Activated gamma-delta T cell treated with anti-CD3 and anti-CD28 coated beads, Interleukin-2, amount 50 U/mL, for 16 hours (primary cell): ENCODE measurements around the gene FAM184B.
A peak's percentile ranks its signal among the peaks of the same experiment; 100 is the strongest.

Source experiments
- DNase-seq: peaks from one replicate; pipeline ENCODE4 v3.0.0-alpha.2; 2020; ENCODE audit warnings: low read depth

FAM184B gene

DNA sequence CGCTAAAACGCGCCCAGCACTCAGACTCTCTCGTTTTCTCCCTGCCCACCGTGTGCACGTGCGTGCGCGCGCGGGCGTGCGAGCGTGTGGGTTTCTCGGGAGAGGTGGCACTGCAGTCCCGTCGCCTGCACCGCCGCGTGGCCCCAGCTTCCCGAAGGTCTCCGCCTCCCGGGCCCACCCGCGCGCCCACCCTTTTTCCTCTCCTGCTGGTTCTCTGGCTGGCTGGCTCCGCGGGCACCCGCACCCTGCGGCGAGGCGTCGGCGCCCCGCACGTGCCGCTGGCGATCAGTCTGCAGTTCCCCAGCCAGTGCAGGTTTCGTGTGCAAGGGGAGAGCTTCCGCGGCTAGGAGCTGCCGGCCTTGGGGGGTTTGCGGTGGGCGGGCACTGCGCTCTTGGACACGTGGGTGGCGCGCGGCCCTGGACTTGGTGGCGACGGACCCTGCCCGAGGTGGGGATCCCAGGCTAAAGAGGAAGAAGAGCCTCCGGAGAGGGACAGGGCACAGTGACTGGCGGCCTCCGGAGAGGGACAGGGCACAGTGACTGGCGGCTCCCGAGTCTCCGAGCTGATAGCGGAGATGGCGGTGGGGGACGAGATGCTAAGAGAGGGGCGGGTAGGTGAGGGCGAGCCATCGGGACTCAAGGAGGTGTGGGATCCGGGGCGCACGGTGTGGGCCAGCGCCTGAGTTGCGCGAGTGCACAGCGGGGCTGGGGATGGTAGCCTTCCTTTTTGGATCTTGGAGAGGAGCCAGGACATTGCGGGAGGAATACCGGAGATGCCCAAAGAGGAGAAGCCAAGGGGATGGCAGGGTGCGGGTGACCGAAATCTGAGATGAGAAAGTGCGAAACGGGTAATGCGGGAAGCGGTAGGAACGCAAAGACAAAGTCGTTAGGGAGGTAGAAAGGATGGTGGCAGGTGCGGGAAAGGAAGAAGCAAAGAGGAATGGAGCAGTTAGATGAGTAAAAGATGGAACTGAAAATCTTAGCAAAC, at the start of gene FAM184B:
Gene FAM184B (minus strand): TSS at position 322 of the 988 bp plus-strand sequence. CDS start 322 bp downstream, outside the sequence.
- DNase-seq = no peak

DNA sequence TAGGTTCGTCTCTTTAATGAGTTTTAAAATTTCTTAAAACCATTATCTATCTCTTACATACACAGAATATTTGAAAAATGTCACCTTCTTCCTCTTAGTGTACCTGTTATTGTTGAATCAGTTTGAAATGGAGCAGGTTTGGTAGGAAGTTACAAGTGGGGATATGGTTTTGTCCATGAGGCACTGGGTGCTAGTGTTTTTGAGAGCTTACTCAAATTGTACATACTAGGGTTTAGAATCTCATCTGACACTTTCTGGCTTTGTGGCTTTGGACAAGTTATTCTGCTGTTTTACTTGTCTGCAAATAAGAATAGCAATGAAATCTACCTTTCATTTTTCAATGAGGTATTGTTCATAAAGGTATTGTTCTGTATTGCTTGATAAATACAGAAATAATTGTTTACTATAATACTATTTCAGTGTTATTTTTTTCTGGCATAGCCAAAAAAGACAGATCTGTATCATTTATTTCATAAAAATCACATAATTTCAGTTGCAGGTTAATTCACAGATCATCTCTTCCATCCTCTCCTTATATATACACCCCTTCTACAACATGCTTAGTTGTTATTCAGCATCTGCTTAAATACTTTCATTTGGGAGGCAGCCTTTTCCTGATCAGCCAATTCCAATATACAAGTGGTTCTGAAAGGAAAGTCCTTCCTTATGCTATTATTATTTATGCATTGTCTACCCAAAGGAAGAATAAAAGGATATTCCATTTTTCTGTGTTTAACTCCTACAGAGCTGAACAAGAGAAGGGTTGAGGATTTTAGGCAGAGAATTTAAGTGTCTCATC, 42.6 kb upstream of the FAM184B start:
- DNase-seq = no peak

DNA sequence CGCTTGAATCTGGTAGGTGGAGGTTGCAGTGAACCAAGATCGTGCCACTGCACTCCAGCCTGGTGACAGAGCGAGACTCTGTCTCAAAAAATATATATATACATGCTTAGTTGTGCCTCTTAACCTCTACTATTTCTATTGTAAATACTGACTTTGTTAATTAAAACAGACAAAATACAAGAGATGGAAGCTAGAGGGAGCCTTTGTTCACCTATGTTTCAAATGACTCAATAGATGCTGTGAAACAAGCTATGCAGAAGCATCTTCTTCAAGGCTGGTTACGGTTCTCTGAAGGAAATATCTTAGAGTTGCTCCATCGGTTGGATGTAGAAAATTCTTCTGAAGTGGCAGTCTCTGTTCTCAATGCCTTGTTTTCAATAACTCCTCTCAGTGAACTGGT, 35.6 kb upstream of the FAM184B start:
- no peak for DNase-seq

DNA sequence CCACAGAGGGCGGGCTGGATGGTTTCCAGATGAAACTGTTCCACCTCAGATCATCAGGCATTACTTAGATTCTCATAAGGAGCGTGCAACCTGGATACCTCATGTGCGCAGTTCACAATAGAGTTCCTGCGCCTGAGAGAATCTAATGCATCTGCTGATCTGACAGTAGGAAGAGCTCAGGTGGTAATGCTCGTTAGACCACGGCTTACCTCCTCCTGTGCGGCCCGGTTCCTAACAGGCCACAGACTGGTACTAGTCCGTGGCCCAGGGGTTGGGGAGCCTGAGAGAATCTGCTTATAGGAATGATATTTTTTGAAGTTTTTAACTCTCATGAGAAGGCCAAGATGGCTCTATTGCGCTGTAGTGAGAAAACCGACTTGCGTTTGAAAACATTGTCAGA, 34.7 kb upstream of the FAM184B start:
- DNase-seq = no peak

DNA sequence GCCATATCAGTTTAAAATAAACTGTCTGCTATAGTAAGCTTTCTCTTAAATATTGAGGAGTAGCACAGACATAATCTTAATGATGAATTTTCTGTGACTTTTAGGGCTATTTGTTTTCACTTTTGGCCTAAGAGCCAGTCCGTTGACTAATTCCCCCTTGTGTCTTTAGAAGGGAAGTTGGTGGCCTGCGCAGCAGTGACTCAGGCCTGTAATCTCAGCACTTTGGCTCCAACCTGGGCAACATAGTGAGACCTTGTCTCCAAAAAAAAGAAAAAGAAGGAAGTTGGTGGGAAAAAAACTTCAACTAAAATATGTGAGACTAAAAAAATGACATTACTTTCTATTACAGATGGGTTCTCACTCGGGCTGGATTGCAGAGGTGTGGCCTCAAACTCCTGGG, 32.7 kb upstream of the FAM184B start:
- no peak for DNase-seq

DNA sequence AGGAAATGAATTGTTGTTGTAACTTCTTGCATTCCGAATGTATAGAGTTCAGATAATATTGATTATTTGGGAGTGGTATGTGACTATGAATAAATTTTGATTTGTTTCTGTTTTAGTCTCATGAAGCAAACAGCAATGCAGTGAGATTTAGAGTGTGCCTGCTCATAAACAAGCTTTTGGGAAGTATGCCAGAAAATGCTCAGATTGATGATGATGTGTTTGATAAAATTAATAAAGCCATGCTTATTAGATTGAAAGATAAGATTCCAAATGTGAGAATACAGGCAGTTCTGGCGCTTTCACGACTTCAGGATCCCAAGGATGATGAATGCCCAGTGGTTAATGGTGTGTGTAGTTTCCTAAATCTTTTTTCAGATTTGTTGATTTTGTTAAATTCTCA, 31.4 kb upstream of the FAM184B start:
- no peak for DNase-seq

DNA sequence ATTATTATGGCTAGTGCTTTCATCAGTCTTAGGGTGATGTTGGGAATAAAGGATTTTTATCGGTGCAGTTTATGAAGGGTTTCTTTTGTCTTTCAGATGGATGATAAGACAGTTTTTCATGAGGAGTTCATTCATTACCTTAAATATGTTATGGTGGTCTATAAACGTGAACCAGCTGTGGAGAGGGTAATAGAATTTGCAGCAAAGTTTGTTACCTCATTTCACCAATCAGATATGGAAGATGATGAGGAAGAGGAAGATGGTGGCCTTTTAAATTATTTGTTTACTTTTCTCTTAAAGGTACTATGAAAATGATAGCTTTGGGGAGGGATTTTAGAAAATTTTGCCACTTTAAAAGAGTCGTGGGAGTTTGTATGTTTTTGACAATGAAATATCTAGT, 30.7 kb upstream of the FAM184B start:
- no peak for DNase-seq

DNA sequence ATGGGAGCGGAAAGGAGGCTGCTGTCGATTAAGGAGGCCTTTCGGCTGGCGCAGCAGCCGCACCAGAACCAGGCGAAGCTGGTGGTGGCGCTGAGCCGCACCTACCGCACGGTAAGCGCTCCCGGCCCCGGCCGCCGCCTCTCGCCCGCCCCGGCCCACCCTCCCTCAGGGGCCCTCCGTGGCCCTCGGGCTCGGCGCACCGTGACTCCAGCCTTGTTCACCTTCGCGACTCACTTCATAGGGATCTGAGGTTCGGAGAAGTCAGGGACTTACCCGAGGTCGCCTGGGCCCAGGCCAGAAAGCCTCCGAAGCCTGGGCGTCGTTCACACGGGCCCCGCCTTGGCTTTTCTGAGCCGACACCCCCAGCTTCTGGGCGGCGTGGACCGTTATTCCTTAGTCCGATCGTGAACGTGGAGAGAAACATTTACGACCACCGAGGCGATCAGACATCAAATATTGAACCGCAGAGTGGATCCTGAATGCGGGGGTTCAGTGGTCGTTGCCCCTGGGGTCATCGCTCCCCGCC, 29.7 kb upstream of the FAM184B start:
- DNase-seq = no peak

DNA sequence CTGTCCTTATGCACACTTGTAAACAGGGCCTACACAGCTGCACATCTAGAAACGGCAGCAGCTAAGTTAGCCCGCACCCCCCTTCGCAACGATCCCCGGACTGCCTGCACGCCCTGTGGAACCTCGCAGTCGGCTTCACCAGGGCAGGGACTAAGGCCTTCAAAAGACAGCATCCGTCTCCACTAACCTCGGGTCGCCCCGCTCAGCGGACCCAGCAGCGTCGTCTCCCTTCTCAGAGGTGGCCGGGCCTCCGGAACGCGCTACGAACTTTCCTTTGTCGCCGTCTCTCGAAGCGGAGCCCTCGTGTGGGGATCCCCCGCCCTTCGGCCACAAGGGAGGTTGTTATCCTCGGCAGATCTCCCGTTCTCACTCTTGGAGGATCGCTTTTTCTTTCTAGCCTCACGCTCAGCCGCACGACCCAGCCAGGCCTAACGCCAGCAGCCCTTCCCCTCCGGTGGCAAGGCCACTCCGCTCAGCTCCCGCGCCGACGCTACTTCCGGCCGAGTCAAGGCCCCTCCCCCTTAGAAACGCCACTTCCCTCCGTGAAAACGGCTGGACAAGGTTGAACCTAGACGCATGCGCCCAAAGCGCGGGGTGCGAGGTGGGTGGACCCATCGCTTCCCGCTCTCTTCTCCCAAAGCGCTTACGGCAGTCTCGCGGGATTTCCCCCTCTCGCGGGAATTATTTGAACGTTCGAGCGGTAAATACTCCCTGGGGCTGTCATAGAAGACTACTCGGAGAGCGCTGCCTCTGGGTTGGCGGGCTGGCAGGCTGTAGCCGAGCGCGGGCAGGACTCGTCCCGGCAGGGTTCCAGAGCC, 29.0 kb upstream of the FAM184B start, which contains the start of the genes DCAF16 and NCAPG:
Gene DCAF16 (minus strand): TSS at position 498 of the 818 bp plus-strand sequence. CDS start 6,616 bp downstream, outside the sequence.
Gene NCAPG (plus strand): TSS at position 720 of the 818 bp plus-strand sequence. CDS start 99 bp downstream, outside the sequence.
- peak; percentile 99 for DNase-seq

DNA sequence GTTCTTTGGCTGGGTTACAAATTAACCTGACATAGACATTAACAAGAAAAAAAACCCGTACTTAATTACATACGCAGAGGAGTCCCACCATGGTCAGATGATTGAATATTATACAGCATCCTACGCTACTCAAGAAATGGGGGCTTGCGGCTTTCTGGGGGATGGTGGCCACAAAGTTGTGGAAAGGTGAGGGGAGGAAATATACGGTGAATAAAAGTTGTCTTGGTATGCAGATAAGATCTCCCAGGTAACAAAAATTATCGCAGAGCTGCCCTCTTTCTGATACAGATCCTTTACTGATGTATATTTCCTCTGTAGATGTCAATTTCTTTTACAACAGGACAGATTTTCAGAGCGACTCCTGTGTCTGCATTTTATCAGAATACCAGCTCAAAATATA, 28.2 kb upstream of the FAM184B start:
- DNase-seq = no peak

DNA sequence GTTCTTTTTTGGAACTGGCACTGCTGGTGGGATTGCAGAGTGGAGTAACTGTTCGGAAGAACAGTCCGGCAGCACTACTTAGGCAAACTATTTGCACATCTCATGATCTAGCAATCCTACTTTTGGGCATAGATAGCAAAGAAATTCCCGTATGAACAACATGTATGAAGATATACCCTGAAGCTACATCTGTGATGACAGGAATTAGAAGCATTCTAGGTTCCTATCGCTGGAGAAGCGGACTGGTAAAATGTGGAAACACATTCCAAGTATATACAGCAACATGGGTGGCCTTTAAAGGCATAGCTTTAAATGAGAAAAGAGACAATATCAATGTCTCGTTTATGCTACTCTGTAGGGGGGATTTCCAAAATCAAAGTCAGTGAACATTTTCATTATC, 26.0 kb upstream of the FAM184B start:
- no peak for DNase-seq

DNA sequence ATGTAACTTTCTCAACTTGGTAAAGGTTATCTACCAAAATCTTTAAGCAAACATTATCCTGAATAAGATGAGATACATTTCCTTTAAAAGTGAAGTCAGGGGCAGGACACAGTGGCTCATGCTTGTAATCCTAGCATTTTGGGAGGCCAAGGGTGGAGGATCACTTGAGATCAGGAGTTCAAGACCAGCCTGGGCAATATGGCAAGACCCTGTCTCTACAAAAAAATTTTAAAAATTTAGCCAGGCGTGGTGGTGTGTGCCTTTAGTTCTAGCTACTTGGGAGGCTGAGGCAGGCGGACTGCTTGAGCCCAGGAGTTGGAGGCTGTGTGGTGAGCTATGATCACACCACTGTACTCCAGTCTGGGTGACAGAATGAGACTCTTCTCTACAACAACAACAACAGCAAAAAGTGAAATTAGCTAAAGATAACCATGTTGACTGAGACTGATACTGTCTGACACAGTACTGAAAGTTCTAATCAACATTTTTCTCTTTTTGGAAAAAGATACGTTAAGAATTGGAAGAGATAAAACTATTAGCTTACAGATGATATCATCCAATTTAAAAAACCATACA, 24.2 kb upstream of the FAM184B start:
- no peak for DNase-seq

DNA sequence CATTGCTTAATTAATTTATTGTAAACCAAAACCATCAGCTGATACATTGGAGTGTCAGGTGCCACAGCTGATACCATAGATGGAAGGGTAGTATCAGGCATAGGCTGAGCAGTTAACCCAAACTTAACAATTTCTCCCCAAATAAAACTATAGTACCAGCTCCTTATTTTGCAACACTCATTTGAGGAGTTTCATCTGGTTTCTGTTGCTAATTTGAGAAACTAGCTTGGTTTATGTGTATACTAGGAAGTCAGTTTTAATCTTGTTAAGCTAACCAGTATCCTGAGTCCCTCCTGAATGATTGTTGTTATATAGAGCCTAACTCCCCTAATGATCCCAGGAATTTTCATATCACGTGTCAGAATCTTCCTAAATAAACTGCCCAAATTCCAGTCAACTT, 16.4 kb upstream of the FAM184B start:
- no peak for DNase-seq

DNA sequence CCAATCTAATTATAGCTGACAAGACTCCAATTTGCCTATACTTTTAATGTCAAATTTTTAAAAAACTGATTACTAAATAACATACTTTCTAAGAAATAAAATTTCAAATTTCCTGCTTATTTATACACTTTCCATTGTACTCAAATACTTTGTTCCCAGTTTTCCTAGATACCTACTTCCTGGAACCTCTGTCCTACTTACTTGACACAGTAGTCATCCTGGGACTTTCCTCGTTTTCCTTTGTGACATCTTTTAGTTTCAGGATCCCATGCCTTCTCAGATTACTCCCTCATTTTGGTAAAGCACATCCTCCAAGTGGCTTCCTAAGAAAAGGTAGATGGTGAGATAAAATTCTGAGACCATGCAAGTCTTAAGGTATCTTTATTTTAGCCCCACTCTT, 13.3 kb upstream of the FAM184B start:
- DNase-seq = no peak

DNA sequence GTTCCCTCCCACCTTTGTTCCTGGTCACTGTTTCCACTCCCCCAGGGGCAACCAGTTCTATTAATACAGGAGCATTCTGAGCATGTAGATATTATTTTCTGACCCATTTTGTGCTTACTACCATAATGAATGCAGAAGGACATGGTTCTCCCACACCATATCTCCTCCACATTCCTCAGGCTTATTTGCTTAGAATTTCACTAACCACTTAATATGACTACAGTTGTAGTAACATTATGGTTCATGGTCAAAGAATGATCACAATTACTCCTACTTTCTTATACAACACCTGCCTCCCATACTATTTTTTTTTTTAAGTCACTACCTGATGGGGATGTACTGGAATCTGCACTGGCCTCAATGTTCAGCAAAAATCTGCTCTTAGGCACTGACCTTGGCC, 7.5 kb upstream of the FAM184B start:
- no peak for DNase-seq

DNA sequence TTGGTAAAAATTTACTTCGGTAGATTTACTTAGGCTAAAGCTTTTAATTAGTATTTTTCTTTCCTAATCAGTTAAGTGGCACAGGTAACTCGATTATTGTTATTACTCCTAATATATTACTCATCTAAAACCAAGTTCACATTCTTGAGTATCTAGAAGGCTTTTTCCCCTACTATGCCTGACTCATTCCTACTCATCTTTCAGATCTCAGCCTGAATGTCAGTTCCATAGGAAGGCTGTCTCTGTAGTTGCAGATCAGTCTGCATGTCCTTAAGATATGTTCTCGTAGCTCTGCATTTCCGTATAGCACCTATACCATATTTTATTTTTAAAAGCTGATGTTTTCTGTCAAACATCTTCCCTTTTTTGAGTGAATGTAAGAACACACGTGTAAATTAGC, 5.9 kb upstream of the FAM184B start:
- DNase-seq = no peak

DNA sequence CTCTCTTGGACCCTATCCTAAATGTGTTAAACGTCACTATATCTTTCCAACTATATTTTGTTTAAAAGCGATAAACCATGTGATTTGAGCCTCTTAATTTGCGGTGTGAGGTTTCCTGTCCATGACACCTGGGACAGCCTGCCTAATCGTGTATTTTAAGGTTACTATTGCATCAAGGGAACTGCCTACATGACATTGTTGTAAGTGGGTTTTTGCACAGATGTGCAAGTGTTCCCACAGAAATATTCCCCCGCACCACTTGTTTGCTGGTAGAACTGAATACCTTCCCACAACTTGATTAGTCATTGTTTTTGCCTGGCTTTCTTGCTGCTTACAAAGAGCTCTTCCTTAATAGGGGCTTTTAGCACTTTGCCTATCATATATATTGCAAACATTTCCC, 5.1 kb upstream of the FAM184B start:
- no peak for DNase-seq

DNA sequence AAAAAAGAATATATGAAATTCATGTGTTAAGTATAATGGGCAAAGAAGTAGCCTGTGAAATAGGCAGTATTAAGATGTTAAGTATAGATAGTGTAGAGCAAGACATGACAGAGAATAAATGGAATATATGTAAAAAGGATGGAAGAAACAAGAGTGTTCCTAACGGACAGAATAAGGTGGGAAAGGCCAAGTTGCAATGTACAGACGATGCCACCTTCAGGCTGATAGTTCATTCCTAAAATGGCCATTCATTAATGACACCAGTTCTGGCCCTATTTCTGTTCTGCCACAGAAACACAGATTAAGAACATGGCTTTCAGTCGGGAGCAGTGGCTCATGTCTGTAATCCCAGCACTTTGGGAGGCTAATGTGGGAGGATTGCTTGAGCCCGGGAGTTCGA, 4.4 kb upstream of the FAM184B start:
- no peak for DNase-seq

DNA sequence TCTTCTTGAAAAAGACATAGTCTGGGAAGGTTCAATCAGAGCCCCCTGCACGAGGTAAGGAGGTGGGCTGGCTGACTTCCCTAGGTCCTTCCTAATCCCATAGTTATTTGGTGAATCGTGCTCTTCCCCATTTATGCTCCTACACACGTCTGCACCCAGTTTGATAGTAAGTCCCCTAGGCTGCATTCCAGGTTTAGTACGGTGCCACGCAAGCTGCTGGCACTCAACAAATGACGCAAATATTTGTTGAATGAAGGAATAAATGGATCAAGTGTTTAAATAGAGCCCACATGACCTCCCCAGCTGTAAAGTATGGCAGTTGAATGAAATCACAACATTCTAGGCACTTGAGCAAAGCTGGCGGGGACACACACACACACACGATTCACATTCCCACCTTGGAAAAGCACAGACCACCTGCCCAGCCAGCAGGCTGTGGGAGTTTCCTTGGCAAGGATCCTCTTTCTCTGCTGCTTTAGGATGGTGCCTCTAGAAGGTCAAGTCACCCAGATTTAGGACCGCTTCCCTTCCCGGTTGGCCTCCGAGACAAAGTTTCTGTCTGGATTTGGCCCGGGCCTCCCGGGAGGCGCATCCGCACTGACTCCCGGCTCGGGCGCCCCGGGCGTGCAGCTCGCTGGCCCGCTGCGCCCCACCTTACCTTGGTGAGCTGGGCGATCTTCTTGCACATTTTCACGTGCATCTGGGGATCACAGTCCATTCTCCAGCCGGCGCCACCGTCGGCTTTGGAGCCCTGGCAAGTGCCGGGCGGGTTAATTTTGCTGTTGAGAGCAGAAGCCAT, 721 bp downstream of the FAM184B start:
- DNase-seq = no peak

DNA sequence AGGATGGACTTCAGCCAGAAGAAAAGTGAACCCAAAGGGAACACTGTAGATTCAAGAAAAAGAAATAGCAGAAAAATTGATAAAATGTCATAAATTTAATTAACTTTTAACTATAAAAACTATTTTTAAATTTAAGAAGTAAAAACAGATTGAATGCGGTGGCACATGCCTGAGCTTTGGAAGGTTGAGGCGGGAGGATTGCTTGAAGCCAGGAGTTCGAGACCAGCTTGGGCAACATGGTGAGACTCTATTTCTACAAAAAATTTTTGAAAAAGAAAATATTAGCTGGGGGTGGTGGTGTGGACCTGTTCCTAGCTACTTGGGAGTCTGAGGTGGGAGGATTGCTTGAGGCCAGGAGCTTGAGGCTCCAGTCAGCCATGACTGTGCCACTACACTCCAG, 3.0 kb downstream of the FAM184B start:
- no peak for DNase-seq
